GM19463 (cell line): Measurements from ENCODE around the gene WDR75.
"Not testable (repeated sequence)": the region's sequence is repeated elsewhere in the genome, so short reads cannot be mapped to it uniquely, and the experiment has no call there.

Experiments used
- ATAC-seq: cut with Tn5 transposase; IDR thresholded peaks from one replicate; pipeline ENCODE4 v1.9.1; 2021; ENCODE audit warnings: mild to moderate bottlenecking, moderate library complexity; ENCODE audit not compliant: unreplicated experiment

The WDR75 gene

DNA sequence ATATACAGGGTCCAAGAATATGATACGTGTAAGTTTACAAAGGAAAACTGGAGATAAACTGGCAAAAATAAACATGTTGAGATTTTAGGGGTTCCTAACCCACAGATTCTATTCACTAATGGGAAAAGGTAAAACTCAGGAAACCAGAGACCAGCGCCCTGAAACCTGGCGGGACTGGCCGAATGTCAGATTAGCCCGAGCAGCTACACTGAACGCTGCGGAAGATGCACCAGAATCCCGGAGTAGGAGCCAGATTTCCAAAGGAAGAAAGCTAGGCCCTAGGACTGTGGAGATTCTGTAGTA lies 679 bp upstream of the WDR75 start:
- ATAC-seq = peak; percentile 16

DNA sequence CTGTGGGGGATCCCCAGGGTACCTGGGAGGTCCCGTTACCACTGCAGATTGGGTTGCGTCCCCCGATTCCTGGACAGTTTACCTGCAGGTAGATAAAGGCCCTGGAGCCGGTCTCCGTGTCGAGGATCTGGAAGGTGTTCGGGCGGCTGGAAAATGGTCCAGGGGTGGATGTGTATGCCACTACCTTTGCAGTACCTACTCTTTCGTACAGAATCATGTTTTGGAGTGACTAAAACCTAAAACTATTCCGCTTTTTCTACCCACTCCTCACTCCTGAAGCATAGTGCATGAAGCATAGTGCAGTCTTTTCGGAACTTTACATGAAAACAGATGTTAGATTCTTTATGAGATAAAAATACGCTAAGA lies 418 bp downstream of the WDR75 start:
- ATAC-seq = no peak

DNA sequence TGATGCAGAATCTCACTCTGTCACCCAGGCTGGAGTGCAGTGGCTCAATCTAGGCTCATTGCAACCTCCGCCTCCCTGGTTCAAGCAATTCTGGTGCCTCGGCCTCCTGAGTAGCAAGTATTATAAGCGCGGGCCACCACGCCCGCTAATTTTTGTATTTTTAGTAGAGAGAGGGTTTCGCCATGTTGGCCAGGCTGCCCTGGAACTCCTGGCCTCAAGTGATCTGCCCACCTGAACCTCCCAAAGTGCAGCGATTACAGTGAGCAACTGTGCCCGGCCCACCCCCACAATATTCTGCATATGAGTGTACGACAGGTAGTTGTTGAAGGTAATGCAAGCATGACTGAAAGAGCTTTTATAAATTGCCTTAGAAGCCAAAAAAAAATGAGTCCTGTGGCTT lies 1.2 kb downstream of the WDR75 start:
- no peak for ATAC-seq

DNA sequence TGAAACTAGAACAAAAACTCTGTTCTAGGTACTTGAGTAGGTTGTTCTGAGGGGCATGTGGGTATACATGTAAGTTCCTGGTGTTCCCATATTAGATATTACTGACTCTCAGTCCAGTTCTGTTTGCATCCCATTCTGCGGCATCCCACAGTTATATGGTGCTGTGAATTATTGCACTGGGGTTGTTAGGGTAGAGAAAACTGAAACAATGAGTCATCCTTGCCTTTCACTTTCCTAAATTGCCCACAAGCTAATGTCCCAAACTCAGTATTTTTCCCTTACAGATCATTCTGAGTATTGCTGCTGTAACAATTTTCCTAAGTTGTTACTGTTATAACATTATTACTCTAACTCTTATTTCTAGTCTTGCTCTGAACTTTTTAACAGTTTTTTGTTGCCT lies 3.0 kb downstream of the WDR75 start:
- ATAC-seq = peak; percentile 29

DNA sequence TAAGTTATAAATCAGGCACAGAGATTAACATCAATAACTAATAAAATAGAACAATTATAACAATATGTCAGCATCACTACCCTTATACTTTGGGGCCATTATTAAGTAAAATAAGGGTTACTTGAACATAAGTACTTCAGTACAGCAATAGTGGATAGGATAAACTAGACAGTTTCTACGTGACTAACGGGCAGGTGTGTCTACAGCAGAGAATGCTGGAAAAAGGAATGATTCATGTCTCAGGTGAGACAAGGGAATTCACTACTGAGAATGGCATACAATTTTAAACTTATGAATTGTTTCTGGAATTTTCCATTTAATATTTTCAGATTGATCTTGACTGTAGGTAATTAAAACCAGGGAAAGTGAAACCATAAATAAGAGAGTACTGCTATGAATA lies 5.5 kb downstream of the WDR75 start:
- ATAC-seq = no peak

- ATAC-seq = no peak
Measured at GRCh38 chr2:189454009-189454408, 12.7 kb downstream of the WDR75 start.

DNA sequence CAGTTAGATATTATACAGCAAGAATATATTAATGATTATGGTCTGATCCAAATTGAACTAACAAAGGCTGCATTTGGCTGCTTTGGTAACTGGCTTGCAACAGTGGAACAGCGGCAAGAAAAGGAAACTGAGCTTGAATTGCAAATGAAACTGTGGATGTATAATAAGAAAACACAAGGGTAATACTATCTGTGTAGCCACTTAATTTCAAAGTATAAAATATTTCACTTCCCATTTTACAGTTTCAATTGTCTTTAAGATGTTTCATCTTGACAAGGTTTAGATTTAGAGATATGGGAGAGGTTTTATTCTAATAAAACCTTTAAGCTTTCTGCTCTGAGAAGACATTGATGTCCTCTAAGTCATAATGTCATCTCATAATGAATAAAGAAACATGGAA lies 23.8 kb downstream of the WDR75 start:
- ATAC-seq = no peak

DNA sequence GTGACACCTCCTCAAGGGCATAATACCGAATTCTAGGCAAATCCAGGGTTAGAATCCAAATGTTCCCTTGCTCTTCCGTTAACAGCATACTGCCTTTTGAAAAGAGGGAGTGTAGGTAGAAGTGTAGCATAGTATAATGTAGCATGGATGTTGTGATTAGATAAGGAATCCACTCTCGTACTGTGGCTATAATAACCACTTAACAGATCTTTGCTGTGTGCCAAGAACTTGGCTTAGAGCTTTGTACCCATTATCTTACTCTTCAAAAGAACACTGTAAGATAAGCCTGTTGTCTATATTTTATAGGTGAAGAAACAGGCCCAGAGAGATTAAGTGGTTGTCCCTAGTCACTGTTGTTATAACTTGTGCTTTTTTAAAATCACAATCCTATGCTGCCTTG lies 24.2 kb downstream of the WDR75 start:
- ATAC-seq = no peak

- ATAC-seq = no peak
Measured at GRCh38 chr2:189466046-189466445, 24.8 kb downstream of the WDR75 start.

- no peak for ATAC-seq
Measured at GRCh38 chr2:189466656-189467055, 25.4 kb downstream of the WDR75 start.

GRCh38 chr2:189467160-189467559 lies 25.9 kb downstream of the WDR75 start:
- no peak for ATAC-seq

GRCh38 chr2:189467593-189467992 lies 26.3 kb downstream of the WDR75 start:
- ATAC-seq = no peak

DNA sequence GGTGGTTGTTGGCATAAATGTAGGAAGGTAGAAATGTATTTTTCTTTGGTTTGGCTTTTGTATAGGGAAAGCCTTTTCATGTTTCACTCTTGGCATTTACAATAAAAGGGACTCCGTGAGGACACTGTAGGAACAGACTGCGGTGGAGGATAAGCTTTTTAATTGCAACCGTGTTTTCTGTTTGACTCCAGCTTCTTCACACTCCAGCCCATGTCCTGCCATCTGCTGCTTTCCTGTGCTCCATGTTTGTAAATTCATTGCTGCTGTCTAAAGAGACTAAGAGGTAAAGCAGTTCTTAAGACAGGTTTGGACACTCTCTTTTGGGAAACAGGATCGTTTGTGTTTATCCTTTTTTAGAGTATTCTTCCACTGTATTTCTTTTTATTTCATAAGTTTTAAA lies 33.3 kb downstream of the WDR75 start:
- ATAC-seq = no peak

DNA sequence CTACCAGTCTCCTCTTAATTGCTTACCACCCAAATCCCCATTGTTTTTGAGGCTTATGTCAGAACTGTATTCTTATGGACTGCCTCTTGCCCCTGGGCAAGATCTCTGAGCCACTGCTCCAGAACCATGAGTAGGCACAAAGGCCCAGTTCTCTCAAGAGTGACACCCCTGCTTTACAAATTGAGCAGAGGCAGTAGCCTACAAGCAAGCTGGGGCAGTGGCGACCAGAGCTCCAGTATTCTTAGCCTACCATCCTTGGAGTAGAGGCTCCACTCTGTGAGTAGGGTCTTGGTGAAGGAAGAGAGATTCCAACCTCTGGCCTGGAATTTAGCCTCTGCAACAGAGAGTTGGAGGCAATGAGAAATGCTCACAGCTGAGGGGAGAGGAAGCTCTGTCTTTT lies 36.5 kb downstream of the WDR75 start:
- no peak for ATAC-seq

- not testable (repeated sequence) for ATAC-seq
Measured at GRCh38 chr2:189478289-189478688, 37.0 kb downstream of the WDR75 start.

DNA sequence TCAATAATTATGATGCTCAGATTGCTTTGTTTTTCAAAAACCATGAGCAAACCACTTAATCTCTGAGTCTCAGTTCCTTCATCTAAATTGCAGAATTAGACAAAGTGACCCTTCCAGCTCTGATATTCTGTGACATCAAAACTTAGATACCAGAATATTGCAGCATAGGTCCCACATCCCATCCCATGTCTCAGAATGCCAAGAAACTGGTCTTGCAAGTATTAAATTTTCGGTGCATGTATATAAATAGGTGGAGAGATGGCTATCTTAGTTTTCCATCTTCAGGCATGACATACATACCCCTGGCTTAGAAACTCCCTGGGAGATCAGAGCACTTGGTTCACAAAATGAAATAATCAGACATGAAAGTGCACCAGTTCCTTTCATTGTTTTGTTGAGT lies 39.8 kb downstream of the WDR75 start:
- ATAC-seq = no peak

GRCh38 chr2:189483571-189483970 lies 42.3 kb downstream of the WDR75 start:
- no peak for ATAC-seq

- no peak for ATAC-seq
Measured at GRCh38 chr2:189483980-189484740, 42.9 kb downstream of the WDR75 start.

GRCh38 chr2:189485146-189485545 lies 43.9 kb downstream of the WDR75 start:
- no peak for ATAC-seq

- ATAC-seq = no peak
Measured at GRCh38 chr2:189486237-189486770, 45.0 kb downstream of the WDR75 start.

- ATAC-seq = no peak
Measured at GRCh38 chr2:189487283-189488007, 46.2 kb downstream of the WDR75 start.

GRCh38 chr2:189488008-189488310 lies 46.7 kb downstream of the WDR75 start:
- no peak for ATAC-seq

GRCh38 chr2:189492451-189492850 lies 51.2 kb downstream of the WDR75 start:
- no peak for ATAC-seq
